ENCODE measurements around the gene PARK7. TPM values are rescaled to one million over a fixed set of nuclear protein-coding genes. Genes with fewer than 3 reads are reported as not detected.
"Not testable (repeated sequence)": the region's sequence is repeated elsewhere in the genome, so short reads cannot be mapped to it uniquely, and the experiment has no call there.

Gene PARK7
- total and polyA plus RNA-seq, 5 donors from 2014 or later = 150 to 527 (median 462) TPM

DNA sequence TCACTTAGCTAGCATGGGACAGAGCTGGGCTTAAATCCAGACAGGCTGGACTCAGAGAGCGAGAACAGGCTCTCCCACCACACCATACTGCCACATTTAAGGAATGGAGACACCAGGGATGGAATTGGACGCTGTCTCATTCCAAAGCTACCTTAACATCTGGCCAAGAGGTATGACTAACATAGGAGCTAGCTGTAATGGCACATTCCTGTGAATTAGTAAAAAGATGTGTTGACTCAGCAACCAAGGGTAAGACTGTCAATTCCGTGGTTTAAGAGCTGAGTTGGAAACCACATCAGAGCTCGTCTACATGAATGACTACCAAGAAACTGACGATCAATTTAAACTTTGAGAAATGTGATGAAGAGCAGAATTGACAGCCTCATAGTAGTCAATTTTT is 12.6 kb upstream of the PARK7 start:
- H3K4me3 ChIP-seq (ENCODE audit: low read depth, low read length) = peak overlapping the region; percentile 46
- Mint-ChIP-seq H3K9me3 (no peaks in the 10 kb centered on the region), H3K36me3 (no peaks in the 10 kb centered on the region), H3K4me1 (peaks cover 13 to 39% (median 30%) of the 10 kb centered on the region in 4 donors), H3K4me3 (peak overlapping the region; percentile 32 to 52 (median 38)), H3K27ac (peak overlapping the region; percentile 3 to 93 (median 13)), H3K27me3 (no peaks in the 10 kb centered on the region)
- DNase-seq = peak; percentile 25 to 94 (median 73)
- ATAC-seq (ENCODE audit: low read depth in 2 of 2) = peak; percentile 87 to 88
- H3K4me1 ChIP-seq (ENCODE audit: control insufficient read depth, insufficient read depth, low read length, poor library complexity, severe bottlenecking) = peaks cover 21% of the 10 kb centered on the region
- no peaks in the 10 kb centered on the region for H3K27me3 ChIP-seq (ENCODE audit: control insufficient read depth, insufficient read depth, low read length)
- H3K27ac ChIP-seq (ENCODE audit: insufficient read depth, low read length, poor library complexity, severe bottlenecking) = peak overlapping the region; percentile 72
- H3K36me3 ChIP-seq (ENCODE audit: control insufficient read depth, insufficient read depth, low read length) = no peaks in the 10 kb centered on the region
- no peaks in the 10 kb centered on the region for H3K9me3 ChIP-seq (ENCODE audit: control insufficient read depth in 2 of 2, low read length in 2 of 2)

DNA sequence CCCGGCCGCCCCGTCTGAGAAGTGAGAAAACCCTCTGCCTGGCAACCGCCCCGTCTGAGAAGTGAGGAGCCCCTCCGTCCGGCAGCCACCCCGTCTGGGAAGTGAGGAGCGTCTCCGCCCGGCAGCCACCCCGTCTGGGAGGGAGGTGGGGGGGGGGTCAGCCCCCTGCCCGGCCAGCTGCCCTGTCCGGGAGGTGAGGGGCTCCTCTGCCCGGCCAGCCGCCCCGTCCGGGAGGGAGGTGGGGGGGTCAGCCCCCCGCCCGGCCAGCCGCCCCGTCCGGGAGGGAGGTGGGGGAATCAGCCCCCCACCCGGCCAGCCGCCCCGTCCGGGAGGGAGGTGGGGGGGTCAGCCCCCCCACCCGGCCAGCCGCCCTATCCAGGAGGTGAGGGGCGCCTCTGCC is 8.7 kb upstream of the PARK7 start:
- H3K4me1 Mint-ChIP-seq = peaks cover 33 to 70% (median 54%) of the 10 kb centered on the region in 4 donors
- not testable (repeated sequence) for H3K36me3 ChIP-seq (ENCODE audit: control insufficient read depth, insufficient read depth, low read length); H3K27ac Mint-ChIP-seq; ATAC-seq (ENCODE audit: low read depth in 2 of 2); H3K4me3 Mint-ChIP-seq; H3K27ac ChIP-seq (ENCODE audit: insufficient read depth, low read length, poor library complexity, severe bottlenecking); H3K9me3 ChIP-seq (ENCODE audit: control insufficient read depth in 2 of 2, low read length in 2 of 2); H3K27me3 ChIP-seq (ENCODE audit: control insufficient read depth, insufficient read depth, low read length); H3K36me3 Mint-ChIP-seq; H3K4me3 ChIP-seq (ENCODE audit: low read depth, low read length); H3K9me3 Mint-ChIP-seq; H3K27me3 Mint-ChIP-seq; DNase-seq
- H3K4me1 ChIP-seq (ENCODE audit: control insufficient read depth, insufficient read depth, low read length, poor library complexity, severe bottlenecking) = peaks cover 58% of the 10 kb centered on the region

DNA sequence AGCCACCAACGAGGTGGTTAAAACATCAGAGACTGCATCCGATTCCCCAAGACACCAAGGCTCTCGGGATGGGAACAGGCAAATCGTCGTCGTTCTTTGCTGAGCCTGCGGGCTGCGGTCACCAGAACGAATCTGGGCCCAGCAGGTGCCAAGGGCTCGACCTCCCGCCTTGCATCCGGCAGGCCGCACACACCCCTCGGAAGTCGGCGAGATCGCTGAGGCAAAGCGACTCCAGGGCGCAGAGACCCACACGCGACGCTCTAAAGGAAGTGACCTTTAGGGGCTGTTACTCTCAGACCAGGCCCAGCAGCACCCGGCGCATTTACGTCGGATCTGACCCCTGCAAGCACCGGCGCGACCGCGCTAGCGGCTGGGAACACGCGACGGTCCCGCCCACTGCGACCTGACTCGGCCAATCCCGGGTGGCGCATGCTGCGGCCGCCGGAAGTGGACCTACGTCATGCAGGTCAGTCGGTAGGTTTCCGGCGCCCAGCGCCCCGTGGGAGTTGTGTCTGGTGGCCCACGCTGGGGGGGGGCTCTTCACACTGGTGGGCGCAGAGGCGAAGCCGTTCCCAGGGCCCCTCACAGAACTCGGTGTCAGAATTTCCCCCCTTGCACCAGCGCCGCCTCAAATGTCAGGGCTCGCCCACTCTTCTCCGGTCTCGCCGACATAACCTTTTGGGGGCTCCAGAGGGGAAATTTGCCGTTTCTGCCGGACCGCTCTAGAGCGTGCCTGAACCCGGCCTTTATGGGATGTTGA is 7.5 kb upstream of the PARK7 start:
- Histone ChIP-seq H3K9me3 (ENCODE audit: control insufficient read depth in 2 of 2, low read length in 2 of 2) (no peaks in the 10 kb centered on the region), H3K4me1 (ENCODE audit: control insufficient read depth, insufficient read depth, low read length, poor library complexity, severe bottlenecking) (peaks cover 52% of the 10 kb centered on the region), H3K36me3 (ENCODE audit: control insufficient read depth, insufficient read depth, low read length) (no peaks in the 10 kb centered on the region), H3K27me3 (ENCODE audit: control insufficient read depth, insufficient read depth, low read length) (no peaks in the 10 kb centered on the region), H3K27ac (ENCODE audit: insufficient read depth, low read length, poor library complexity, severe bottlenecking) (peak overlapping the region; percentile 92), H3K4me3 (ENCODE audit: low read depth, low read length) (peak overlapping the region; percentile 73)
- Mint-ChIP-seq H3K9me3 (peaks cover 0 to 1% (median 0%) of the 10 kb centered on the region in 7 donors), H3K36me3 (no peaks in the 10 kb centered on the region), H3K4me1 (peaks cover 30 to 62% (median 48%) of the 10 kb centered on the region in 4 donors), H3K27me3 (no peaks in the 10 kb centered on the region), H3K4me3 (peak overlapping the region; percentile 91 to 98 (median 96)), H3K27ac (peak overlapping the region; percentile 95 to 97 (median 96))
- ATAC-seq (ENCODE audit: low read depth in 2 of 2) (peak; percentile 60 to 66), DNase-seq (peak; percentile 65 to 93 (median 74))

DNA sequence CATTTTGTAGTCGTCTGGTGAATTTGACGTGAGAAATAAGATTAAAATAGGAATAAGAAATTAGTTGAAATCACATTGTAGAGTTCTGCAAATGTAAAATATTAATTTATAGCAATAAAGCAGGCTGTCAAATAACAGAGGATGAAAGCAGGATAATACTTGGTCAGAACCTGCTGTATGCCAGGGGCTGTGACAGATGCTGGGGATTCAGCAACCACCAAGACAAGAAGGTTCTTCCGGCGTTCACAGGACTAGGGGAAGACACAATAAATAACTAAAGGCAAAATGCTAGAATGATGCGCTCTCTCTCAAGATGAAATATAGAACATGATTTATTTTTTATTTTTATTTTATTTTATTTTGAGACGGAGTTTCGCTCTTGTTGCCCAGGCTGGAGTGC is 6.8 kb upstream of the PARK7 start:
- peak overlapping the region; percentile 95 to 97 (median 96) for H3K27ac Mint-ChIP-seq
- peak overlapping the region; percentile 91 to 98 (median 96) for H3K4me3 Mint-ChIP-seq
- H3K36me3 Mint-ChIP-seq = no peaks in the 10 kb centered on the region
- ATAC-seq (ENCODE audit: low read depth in 2 of 2) = no peak
- H3K27ac ChIP-seq (ENCODE audit: insufficient read depth, low read length, poor library complexity, severe bottlenecking) = peak overlapping the region; percentile 92
- H3K4me1 ChIP-seq (ENCODE audit: control insufficient read depth, insufficient read depth, low read length, poor library complexity, severe bottlenecking) = peaks cover 46% of the 10 kb centered on the region
- DNase-seq = peak in 1 of 3 donors; percentile 51
- no peaks in the 10 kb centered on the region for H3K27me3 Mint-ChIP-seq
- no peaks in the 10 kb centered on the region for H3K27me3 ChIP-seq (ENCODE audit: control insufficient read depth, insufficient read depth, low read length)
- peak overlapping the region; percentile 73 for H3K4me3 ChIP-seq (ENCODE audit: low read depth, low read length)
- no peaks in the 10 kb centered on the region for H3K36me3 ChIP-seq (ENCODE audit: control insufficient read depth, insufficient read depth, low read length)
- H3K9me3 Mint-ChIP-seq = peaks cover 0 to 1% (median 0%) of the 10 kb centered on the region in 7 donors
- H3K4me1 Mint-ChIP-seq = peaks cover 27 to 60% (median 47%) of the 10 kb centered on the region in 4 donors
- no peaks in the 10 kb centered on the region for H3K9me3 ChIP-seq (ENCODE audit: control insufficient read depth in 2 of 2, low read length in 2 of 2)

DNA sequence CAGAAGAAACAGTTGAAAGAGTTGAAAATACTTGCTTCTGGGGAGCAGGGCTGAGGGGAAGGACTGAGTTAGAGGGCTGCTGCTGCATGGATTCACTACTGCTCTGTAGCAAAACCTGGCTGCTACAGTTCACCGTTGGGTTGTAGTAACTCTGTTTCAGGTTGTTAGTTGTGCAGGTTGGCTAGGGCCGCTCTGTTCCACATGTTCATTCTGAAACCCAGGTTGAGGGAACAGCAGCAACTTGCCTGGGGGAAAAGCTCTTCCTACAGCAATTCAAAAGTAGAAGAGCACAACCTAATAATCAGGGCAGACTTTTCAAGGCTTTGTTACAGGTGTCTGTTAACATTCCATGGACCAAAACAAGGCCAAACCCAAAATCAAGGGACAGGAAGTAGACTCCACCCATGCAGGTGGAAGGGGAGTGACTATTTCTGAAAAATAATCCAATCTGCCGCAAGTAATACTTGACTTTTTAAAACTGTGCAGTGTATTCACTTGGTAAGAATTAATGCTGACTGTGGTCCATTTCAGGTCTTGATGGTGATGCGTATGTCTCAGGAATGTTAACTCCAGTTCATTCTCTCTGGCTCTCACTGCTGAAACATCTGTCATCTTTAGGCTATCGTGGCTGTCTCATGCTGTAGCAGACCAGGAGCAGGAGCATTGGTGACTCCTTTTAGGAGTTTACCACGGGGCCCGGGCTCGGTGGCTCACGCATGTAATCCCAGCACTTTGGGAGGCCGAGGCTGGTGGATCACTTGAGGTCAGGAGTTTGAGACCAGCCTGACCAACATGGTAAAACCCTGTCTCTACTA is 5.1 kb upstream of the PARK7 start:
- Mint-ChIP-seq H3K4me1 (peaks cover 32 to 61% (median 45%) of the 10 kb centered on the region in 4 donors), H3K27ac (peak overlapping the region; percentile 89 to 98 (median 95)), H3K36me3 (no peaks in the 10 kb centered on the region), H3K9me3 (peaks cover 0 to 1% (median 0%) of the 10 kb centered on the region in 7 donors), H3K27me3 (peaks cover 7% of the 10 kb centered on the region), H3K4me3 (peak overlapping the region; percentile 74 to 98 (median 88))
- Histone ChIP-seq H3K36me3 (ENCODE audit: control insufficient read depth, insufficient read depth, low read length) (no peaks in the 10 kb centered on the region), H3K9me3 (ENCODE audit: control insufficient read depth in 2 of 2, low read length in 2 of 2) (no peaks in the 10 kb centered on the region), H3K27ac (ENCODE audit: insufficient read depth, low read length, poor library complexity, severe bottlenecking) (peak overlapping the region; percentile 92), H3K4me3 (ENCODE audit: low read depth, low read length) (peak overlapping the region; percentile 77), H3K4me1 (ENCODE audit: control insufficient read depth, insufficient read depth, low read length, poor library complexity, severe bottlenecking) (peaks cover 49% of the 10 kb centered on the region), H3K27me3 (ENCODE audit: control insufficient read depth, insufficient read depth, low read length) (no peaks in the 10 kb centered on the region)
- DNase-seq (peak in 1 of 3 donors; percentile 79), ATAC-seq (ENCODE audit: low read depth in 2 of 2) (no peak)

DNA sequence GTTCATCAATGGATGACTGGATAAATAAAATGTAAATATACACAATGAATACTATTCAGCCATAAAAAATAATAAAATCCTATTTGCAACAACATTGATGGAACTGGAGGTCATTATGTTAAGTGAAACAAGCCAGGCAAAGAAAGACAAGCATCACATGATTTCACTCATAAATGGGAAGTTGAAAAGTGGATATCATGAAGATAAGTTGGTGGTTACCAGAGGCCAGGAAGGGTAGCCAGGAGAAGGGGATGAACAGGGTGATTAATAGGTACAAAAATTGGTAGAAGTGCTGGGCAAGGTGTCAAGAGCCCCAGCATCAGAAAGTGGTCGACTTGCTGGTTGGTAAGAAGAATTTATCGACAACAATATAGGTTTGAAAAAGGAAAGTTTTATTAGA is 1.3 kb upstream of the PARK7 start:
- Mint-ChIP-seq H3K4me1 (peaks cover 34 to 78% (median 60%) of the 10 kb centered on the region in 4 donors), H3K36me3 (peaks cover 12% of the 10 kb centered on the region), H3K4me3 (peak overlapping the region; percentile 91 to 100 (median 98)), H3K9me3 (peaks cover 0 to 1% (median 0%) of the 10 kb centered on the region in 7 donors), H3K27me3 (peaks cover 8% of the 10 kb centered on the region), H3K27ac (peak overlapping the region; percentile 97 to 98 (median 97))
- peaks cover 16% of the 10 kb centered on the region for H3K36me3 ChIP-seq (ENCODE audit: control insufficient read depth, insufficient read depth, low read length)
- H3K9me3 ChIP-seq (ENCODE audit: control insufficient read depth in 2 of 2, low read length in 2 of 2) = no peaks in the 10 kb centered on the region
- peak overlapping the region; percentile 95 for H3K4me3 ChIP-seq (ENCODE audit: low read depth, low read length)
- no peaks in the 10 kb centered on the region for H3K27me3 ChIP-seq (ENCODE audit: control insufficient read depth, insufficient read depth, low read length)
- H3K27ac ChIP-seq (ENCODE audit: insufficient read depth, low read length, poor library complexity, severe bottlenecking) = peak overlapping the region; percentile 95
- DNase-seq = no peak
- H3K4me1 ChIP-seq (ENCODE audit: control insufficient read depth, insufficient read depth, low read length, poor library complexity, severe bottlenecking) = peaks cover 63% of the 10 kb centered on the region
- ATAC-seq (ENCODE audit: low read depth in 2 of 2) = no peak

DNA sequence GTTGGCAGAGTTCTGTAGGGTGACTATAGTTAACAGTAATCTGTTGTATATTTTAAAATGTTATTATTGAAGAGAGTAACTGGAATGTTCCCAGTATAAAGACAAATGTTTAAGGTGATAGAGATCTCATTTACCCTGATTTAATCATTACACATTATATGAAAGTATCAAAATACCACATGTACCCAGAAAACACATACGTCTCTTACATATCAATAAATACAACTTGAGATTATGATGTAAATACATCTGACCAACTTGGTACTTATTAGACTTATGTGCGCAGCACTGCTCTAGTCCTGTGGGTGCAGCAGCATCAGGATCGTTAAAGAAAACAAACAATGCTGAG is 670 bp upstream of the PARK7 start:
- DNase-seq = no peak
- peaks cover 0 to 1% (median 0%) of the 10 kb centered on the region in 7 donors for H3K9me3 Mint-ChIP-seq
- peak overlapping the region; percentile 95 for H3K4me3 ChIP-seq (ENCODE audit: low read depth, low read length)

More for the DNA sequence above, 670 bp upstream of the PARK7 start:
- peaks cover 18% of the 10 kb centered on the region for H3K36me3 Mint-ChIP-seq
- Histone ChIP-seq H3K9me3 (ENCODE audit: control insufficient read depth in 2 of 2, low read length in 2 of 2) (no peaks in the 10 kb centered on the region), H3K27ac (ENCODE audit: insufficient read depth, low read length, poor library complexity, severe bottlenecking) (peak overlapping the region; percentile 95), H3K4me1 (ENCODE audit: control insufficient read depth, insufficient read depth, low read length, poor library complexity, severe bottlenecking) (peaks cover 63% of the 10 kb centered on the region), H3K36me3 (ENCODE audit: control insufficient read depth, insufficient read depth, low read length) (peaks cover 23% of the 10 kb centered on the region), H3K27me3 (ENCODE audit: control insufficient read depth, insufficient read depth, low read length) (no peaks in the 10 kb centered on the region)
- peaks cover 8% of the 10 kb centered on the region for H3K27me3 Mint-ChIP-seq
- peak overlapping the region; percentile 97 to 98 (median 97) for H3K27ac Mint-ChIP-seq
- peak in 1 of 2 donors; percentile 17 for ATAC-seq (ENCODE audit: low read depth in 2 of 2)
- H3K4me1 Mint-ChIP-seq = peaks cover 34 to 79% (median 58%) of the 10 kb centered on the region in 4 donors
- H3K4me3 Mint-ChIP-seq = peak overlapping the region; percentile 91 to 100 (median 98)
